ENCODE measurements around the gene SLC4A5. TPM values are rescaled to one million over a fixed set of nuclear protein-coding genes. Genes with fewer than 3 reads are reported as not detected.

SLC4A5 gene
- polyA plus RNA-seq, 1 of the 3 experiments (the other 2 are of a cell fraction) = 0.25 TPM

GRCh38 chr2:74198461-74199274 is 144.5 kb downstream of the SLC4A5 start, which contains the start of gene MTHFD2 (continued):
- TF ChIP-seq EZH2phosphoT487 (IDR thresholded peaks at IDR 0.05; ENCODE audit: borderline replicate concordance, low read depth) = no peak
- peak; percentile 37; the same call in 1 of the 2 replicates for TF ChIP-seq RCOR1 (IDR thresholded peaks at IDR 0.05; ENCODE audit: low read length)
- TF ChIP-seq RXRA (IDR thresholded peaks at IDR 0.05; ENCODE audit: borderline replicate concordance, low read depth) = no peak
- TF ChIP-seq GATA2 (CRISPR knock-in tag; IDR thresholded peaks at IDR 0.05) = peak; percentile 21; the same call in 1 of the 2 replicates
- no peak for TF ChIP-seq REST (IDR thresholded peaks at IDR 0.05; ENCODE audit: low read depth, low read length)
- TF ChIP-seq RAD21 (IDR thresholded peaks at IDR 0.05; ENCODE audit: low read length) = peak; percentile 49
- TF ChIP-seq NRF1 (IDR thresholded peaks at IDR 0.05; ENCODE audit: low read depth, low read length) = peak; percentile 41
- 0 out of 2 replicates have a peak, but pooled peaks have one; percentile 35 for TF ChIP-seq ZBTB33 (IDR thresholded peaks at IDR 0.05; ENCODE audit: borderline replicate concordance, low read depth)
- TF ChIP-seq RFX5 (IDR thresholded peaks at IDR 0.05; ENCODE audit: low read length) = no peak
- peak; percentile 93 for TF ChIP-seq MXI1 (IDR thresholded peaks at IDR 0.05; ENCODE audit: low read depth, low read length)
- TF ChIP-seq EP300 (IDR thresholded peaks at IDR 0.05; ENCODE audit: borderline replicate concordance in 1 of 2, low read depth in 1 of 2, low read length in 1 of 2) = peak in 1 of 2 experiments; percentile 18; a peak in 1 of 4 replicates
- no peak; the same call in 1 of the 2 replicates for TF ChIP-seq GABPA (IDR thresholded peaks at IDR 0.05; ENCODE audit: low read depth)
- TF ChIP-seq TAF1 (IDR thresholded peaks at IDR 0.05; ENCODE audit: borderline replicate concordance, low read depth, low read length) = peak; percentile 92
- peak; percentile 81 for TF ChIP-seq CHD2 (IDR thresholded peaks at IDR 0.05; ENCODE audit: low read length, partially characterized antibody)
- peak; percentile 96 for TF ChIP-seq PBX3 (IDR thresholded peaks at IDR 0.05)
